Loucy (cell line): ENCODE results near the gene SORCS2.

ENCODE experiments used
- CTCF ChIP-seq: fragments of 200-600 bp; sonication (generic); conservative IDR thresholded peaks from 2 replicates; pipeline ENCODE4 v1.5.1; 2014; ENCODE audit warnings: mild to moderate bottlenecking, antibody characterized with exemption, low read length
- EZH2phosphoT487 ChIP-seq: fragments of 200-600 bp; IDR thresholded peaks from 2 replicates; pipeline ENCODE4 v1.6.1; 2018; ENCODE audit warnings: antibody characterized with exemption, mild to moderate bottlenecking, moderate library complexity, borderline replicate concordance

- TF ChIP-seq CTCF (no peak), EZH2phosphoT487 (no peak)
Measured at GRCh38 chr4:7145291-7145934, 46.9 kb upstream of the SORCS2 start.
